HG02798 (cell line): ENCODE results near the gene SPACA5.
"Not testable (repeated sequence)": the region's sequence is repeated elsewhere in the genome, so short reads cannot be mapped to it uniquely, and the experiment has no call there.

Experiments used
- ATAC-seq: cut with Tn5 transposase; IDR thresholded peaks from one replicate; pipeline ENCODE4 v1.9.1; 2021; ENCODE audit warnings: mild to moderate bottlenecking; ENCODE audit not compliant: unreplicated experiment, poor library complexity

SPACA5 gene

DNA sequence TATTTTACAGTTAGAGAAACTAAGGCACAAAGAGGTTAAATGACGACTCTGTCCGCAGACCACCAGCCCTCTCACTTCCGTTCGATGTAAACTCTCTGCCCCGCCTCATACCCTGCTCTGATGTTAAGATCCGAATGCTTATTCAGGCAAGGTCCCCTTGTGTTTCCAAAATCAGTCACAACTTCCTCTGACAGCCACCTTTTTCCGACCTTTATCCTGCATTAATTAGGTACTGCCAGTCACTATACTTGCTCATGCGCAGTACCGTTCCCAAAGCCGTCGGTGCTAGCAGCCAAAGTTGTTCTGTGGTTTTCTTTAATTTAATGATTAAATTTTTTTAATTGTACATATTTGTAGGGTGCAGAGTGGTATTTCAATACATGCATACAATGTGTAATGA, 13.7 kb downstream of the SPACA5 start:
- ATAC-seq = not testable (repeated sequence)

DNA sequence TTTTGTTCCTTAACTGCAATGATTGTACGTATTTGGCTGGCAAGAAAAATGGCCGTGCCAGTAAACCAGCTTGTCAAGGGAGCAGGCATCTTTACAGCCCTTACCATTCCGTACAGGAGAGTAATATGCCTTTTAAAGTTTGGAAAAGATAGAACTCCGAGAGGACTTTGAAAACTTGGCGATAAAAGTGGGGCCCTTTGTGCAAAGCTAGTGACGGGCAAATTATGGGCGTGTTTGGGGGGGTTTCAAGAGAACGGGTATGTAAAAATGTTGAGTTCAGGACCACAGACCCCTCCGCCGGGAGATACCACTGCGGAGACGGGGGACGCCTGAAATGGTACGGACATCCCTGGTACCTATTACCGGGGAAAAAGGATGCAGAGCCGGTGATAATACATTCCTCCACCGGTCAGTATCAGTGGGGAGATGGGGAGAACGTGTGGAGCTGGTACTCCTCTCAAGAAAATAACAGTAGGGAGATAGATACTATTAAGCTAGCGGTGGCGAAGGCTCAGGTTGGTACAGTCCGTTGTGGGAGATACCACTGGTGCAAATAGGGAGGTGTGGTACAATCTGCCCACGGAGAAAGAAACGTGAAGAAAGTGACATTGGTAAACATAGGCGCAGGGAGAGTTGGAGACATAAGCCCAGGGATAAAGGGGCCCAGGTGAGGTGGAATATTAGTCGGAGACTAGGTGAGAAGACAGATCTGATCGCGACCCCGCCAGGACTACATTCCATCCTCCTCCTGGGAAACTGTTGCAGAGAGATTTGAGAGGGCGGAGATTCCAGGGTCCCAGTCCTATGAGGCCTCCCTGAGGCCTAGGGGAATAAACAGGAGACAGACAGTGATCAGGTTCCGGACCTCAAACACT, 14.5 kb downstream of the SPACA5 start:
- peak; percentile 67 for ATAC-seq

DNA sequence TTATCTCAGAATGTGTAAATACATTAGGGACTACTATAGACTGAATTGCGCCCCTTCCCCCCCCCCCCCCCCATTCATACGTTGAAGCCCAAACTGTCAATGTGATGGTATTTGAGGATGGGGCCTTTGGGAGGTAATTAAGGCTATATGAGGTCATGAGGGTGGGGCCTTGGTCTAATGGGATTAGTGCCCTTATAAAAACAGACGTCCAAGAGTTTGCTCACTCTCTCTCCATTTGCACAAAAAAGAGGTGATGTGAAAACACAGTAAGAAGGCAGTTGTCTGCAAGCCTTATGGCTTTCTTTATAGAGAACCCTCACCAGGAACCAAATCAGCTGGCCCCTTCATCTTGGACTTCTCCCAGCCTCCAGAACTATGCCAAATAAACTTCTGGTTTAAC, 15.3 kb downstream of the SPACA5 start:
- no peak for ATAC-seq

DNA sequence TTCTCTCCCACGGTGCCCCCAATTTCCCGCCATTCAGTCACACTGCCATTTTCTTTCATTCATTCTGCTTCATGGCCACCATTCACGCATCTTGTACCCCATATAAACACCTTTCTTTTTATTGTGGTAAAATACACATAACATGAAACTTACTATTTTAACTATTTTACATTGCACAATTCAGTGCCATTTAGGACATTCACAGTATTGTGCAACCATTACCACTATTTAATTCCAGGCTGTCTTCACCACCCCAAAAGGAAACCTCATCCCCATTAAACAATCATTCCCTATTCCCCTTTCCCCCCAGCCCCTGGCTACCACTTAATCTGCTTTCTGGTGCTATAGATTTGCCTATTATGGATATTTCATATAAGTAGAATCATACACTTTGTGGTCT, 15.9 kb downstream of the SPACA5 start:
- ATAC-seq = no peak

DNA sequence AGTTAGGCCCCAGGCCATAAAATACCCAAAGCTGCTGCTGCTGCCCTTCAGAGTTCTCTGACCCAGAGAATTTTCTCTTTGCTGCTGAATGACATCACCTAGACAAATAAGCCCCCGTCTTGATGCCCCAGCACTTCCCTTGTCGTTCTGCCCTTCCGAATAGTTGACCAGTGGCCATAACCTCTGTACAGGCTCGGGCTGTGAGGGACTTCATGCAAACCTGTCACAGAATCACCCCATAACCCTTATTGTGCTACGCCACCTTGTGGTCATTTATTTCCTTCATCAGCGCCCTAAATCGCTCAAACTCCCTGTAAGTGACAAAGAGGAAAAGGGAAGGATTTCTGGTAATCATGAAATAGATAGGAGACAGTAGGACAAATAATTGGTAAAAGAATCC, 18.8 kb downstream of the SPACA5 start:
- ATAC-seq = peak; percentile 46

DNA sequence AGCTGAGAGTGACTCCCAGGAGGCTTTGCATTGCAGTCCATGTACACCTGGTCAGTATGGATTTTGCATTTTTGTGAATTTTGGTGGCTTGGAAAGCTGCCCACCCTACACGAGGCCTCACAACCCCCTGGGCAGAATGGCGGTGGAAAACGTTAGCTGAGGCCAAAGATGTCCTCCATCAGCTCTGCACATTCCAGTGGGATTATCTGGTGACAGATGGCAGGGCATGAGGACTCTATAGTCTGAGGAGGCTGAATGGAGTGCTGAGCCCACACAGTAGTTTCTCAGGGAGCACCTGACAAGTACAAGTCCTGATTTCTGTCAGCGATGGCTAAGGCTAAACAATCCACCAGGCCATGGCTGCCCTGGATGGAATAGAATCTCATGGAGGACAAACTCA, 20.8 kb downstream of the SPACA5 start:
- not testable (repeated sequence) for ATAC-seq

DNA sequence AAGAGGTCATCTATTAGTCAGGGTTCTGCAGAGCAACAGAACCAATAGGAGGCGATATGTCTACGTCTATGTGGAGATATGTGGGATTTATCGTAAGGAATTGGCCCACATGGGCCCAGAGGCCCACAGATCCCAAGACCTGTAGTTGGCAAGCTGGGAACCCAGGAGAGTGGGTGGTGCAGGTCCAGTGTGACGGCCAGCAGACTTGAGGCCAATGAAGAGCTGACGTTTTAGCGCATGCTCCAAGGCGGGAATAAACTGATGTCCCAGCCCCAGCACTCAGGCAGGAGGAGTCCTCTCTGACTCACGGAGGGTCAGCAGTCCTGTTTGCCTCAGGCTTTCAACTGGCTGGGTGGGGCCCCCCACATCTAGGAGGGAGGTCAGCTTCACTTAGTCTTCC, 21.3 kb downstream of the SPACA5 start:
- no peak for ATAC-seq

DNA sequence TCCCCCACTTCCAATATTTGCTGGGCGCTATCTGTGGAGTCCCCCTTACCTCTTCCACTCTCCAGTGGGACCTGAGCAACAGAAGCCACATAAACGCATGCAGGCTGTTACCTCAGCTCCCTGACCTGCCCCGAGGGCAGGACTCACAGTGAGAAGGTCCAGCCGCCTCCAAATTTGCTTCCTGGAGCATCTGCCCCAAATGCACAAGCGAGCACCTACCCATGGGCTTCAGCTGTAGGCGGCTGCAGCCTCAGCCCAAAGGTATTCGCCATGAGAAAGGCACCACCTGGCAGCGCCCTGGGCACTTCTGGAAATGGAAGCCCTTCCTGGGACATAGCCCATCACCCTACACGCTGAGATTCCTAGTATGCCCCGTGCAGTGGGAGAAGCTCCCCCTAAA, 23.4 kb downstream of the SPACA5 start:
- no peak for ATAC-seq

DNA sequence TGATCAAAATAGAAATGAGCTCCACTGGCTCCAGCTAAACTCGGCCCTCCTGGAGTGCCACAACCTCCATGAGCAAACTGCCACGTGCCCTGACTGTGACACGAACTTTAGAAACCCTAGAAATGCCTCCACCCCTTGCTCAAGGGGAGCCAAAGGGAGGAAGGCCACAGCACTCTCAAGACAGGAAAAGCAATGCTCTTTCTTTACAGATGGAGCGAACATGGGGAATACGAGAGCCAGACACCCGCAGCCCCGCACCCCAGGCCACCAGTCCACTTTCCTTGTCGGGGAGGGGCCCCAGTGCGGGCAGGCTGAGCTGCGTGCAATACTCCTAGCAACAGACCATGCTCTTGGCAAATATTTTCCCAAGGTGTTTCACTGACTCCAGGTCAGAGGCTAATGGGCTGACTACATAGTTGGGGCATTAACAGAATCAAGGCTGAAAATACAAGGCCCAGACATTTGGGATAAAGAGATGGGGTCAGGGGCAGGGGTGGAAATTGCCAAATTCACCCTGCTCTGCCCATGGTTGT, 23.9 kb downstream of the SPACA5 start:
- not testable (repeated sequence) for ATAC-seq

DNA sequence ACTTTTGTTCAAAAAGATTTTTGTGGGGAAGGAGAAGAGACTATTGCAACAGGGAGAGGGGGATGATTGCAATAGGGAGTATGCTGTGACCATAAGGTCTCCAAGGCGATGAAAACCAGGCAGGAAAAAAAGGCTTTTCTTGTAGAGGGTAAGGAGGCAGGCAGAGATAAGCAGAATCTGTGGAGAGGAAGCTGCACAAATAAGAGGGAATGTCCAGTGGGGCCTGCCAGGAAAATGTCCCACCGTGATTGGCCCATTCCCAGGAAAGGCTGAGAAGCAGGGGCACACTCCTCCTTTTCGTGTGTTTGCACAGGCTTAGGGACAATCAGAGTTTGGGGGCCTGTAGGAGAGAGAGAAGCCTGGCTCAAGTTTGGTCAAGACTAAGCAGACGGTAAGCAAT, 29.1 kb downstream of the SPACA5 start:
- ATAC-seq = no peak

DNA sequence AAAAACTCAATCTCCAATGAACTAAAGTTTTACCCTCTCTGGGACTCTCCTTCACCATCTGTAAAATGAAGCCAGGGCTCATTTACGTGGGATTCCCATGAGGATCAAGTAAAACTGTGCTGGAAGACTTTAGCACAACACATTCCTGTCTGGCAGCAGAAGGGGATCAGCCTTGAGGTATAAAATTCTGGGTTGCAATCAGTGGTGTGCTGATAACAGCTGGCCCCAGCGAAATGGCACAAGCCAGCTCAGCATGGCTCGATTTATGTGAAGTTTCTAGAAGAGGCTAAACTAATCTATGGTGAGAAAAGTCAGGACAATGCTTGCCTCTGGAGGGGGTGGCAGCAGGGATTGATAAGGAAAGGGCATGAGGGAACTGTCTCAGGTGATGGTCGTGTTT, 36.3 kb downstream of the SPACA5 start:
- ATAC-seq = no peak

DNA sequence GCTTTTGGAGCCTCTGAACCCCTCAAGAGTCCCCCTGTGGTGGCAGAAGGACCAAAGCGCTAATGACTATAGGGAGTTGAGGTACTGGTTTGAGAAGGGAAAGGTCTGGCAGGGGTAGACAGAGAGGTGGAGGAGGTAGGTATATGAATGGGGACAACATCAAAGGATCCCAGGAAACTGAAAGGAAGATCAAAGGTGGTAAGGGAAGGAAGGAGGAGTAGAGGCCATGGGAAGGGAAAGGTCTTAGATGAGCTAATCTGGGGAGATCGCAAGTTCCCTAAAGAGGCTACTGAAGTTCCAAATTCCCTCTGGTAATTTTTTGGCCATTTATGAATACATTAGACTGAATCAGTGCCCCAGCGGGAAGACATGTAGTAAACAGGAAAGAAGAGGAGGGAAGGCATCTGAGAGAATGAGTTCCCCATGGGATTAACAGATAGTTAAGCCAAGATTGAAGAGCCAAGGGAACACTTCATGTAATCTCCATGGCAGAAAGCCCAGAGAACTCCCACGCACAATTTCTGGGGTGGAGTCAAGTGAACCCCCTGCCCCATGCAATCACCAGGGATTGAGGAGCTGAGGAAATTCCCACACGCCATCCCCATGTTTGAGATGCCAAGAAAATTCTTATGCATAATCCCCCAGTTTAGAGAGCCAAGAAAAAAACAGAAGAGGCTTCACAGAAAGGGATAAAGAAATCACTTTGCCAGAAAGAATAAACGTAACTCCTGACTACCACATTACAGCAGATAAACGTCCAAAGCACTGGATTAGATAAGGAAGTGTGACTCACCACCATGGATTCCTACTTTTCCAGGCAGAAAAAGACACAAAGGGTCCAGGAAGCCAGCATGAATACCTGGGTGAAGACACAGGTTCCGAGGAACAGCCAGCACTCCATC, 38.9 kb downstream of the SPACA5 start:
- no peak for ATAC-seq

DNA sequence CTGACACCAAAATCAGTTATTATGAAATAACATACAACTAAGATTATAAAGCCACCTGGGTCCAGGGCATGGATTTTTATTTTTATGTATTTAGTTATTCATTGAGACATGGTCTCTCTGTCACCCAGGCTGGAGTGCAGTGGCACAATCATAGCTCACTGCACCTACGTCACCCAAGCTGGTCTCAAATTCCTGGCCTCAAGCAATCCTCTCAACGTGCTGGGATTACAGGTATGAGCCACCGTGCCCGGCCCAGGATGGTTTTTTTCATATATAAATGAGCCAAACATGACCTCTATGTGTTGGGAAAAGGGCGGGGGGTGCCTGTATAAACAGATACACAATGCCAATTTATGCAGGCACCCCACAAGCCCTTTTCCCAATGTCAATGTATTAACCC, 40.1 kb downstream of the SPACA5 start:
- no peak for ATAC-seq

DNA sequence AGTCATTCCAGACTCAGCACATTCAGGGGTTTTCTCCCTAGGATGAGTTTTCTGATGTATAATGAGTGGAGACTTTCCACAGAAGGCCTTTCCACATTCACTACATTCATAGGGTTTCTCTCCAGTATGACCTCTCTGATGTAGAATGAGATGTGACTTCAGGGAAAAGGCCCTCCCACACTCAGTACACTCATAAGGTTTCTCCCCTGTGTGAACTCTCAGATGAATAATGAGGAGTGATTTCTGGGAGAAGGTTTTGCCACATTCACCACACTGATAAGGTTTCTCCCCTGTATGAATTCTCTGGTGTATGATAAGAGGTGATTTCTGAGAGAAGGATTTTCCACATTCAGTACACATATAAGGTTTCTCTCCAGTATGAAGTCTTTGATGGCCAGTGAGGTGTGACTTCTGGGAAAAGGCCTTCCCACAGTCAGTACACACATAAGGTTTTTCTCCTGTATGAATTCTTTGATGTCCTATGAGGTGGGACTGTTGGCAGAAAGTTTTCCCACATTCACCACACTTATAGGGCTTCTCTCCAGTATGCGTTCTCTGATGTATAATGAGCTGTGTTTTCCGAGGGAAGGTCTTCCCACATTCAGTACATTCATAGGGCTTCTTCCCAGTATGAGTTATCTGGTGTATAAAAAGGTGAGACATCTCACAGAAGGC, 52.0 kb downstream of the SPACA5 start:
- no peak for ATAC-seq

DNA sequence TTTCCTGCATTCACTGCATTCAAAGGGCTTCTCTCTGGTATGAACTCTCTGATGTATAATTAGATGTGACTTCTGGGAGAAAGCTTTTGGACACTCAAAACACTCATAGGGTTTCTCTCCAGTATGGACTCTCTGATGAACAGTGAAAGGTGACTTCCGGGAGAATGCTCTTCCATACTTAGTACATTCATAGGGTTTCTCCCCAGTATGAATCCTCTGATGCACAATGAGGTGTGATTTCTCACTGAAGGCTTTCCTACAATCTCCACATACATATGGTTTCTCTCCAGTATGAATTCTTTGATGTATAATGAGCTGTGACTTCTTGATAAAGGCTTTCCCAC, 52.5 kb downstream of the SPACA5 start:
- no peak for ATAC-seq
